ENCODE data around the gene EPN2. TPM values are rescaled to one million over a fixed set of nuclear protein-coding genes. Genes with fewer than 3 reads are reported as not detected.
A peak's percentile ranks its signal among the peaks of the same experiment; 100 is the strongest.

EPN2 gene
- total RNA-seq, 3 donors from 2014 or later (not counting 1 experiment from before 2014, with no cell fraction given), result 2.0 to 13.8 (median 4.9) TPM

- Mint-ChIP-seq H3K27me3 (ENCODE audit: low read depth in 2 of 2) (peaks cover 0 to 3% of the 10 kb centered on the region in 2 donors), H3K27ac (peak overlapping the region; percentile 71 to 80), H3K36me3 (no peaks in the 10 kb centered on the region), H3K4me1 (peaks cover 15 to 46% of the 10 kb centered on the region in 2 donors), H3K9me3 (no peaks in the 10 kb centered on the region), H3K4me3 (peak overlapping the region; percentile 17)
- ATAC-seq (no peak), DNase-seq (no peak)
- Histone ChIP-seq H3K9me3 (ENCODE audit: control insufficient read depth, insufficient read depth, low read length) (no peaks in the 10 kb centered on the region), H3K4me3 (ENCODE audit: low read length) (no peak overlapping the region), H3K36me3 (ENCODE audit: control insufficient read depth, insufficient read depth, low read length) (peaks cover 48% of the 10 kb centered on the region), H3K27me3 (ENCODE audit: control insufficient read depth, insufficient read depth, low read length) (no peaks in the 10 kb centered on the region), H3K4me1 (ENCODE audit: control insufficient read depth, insufficient read depth, low read length) (peaks cover 18% of the 10 kb centered on the region), H3K27ac (ENCODE audit: low read length) (no peak overlapping the region)
- TF ChIP-seq, protein P1, sequence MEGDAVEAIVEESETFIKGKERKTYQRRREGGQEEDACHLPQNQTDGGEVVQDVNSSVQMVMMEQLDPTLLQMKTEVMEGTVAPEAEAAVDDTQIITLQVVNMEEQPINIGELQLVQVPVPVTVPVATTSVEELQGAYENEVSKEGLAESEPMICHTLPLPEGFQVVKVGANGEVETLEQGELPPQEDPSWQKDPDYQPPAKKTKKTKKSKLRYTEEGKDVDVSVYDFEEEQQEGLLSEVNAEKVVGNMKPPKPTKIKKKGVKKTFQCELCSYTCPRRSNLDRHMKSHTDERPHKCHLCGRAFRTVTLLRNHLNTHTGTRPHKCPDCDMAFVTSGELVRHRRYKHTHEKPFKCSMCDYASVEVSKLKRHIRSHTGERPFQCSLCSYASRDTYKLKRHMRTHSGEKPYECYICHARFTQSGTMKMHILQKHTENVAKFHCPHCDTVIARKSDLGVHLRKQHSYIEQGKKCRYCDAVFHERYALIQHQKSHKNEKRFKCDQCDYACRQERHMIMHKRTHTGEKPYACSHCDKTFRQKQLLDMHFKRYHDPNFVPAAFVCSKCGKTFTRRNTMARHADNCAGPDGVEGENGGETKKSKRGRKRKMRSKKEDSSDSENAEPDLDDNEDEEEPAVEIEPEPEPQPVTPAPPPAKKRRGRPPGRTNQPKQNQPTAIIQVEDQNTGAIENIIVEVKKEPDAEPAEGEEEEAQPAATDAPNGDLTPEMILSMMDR (IDR thresholded peaks at IDR 0.05), result no peak
- intact Hi-C loops (cut with micrococcal nuclease), result no loop called here
- 95% methylated on average over 6 of the region's 6 CpGs for WGBS (ENCODE audit: insufficient coverage)
Observed at GRCh38 chr17:19383681-19384470, 146.7 kb downstream of the EPN2 start.

DNA sequence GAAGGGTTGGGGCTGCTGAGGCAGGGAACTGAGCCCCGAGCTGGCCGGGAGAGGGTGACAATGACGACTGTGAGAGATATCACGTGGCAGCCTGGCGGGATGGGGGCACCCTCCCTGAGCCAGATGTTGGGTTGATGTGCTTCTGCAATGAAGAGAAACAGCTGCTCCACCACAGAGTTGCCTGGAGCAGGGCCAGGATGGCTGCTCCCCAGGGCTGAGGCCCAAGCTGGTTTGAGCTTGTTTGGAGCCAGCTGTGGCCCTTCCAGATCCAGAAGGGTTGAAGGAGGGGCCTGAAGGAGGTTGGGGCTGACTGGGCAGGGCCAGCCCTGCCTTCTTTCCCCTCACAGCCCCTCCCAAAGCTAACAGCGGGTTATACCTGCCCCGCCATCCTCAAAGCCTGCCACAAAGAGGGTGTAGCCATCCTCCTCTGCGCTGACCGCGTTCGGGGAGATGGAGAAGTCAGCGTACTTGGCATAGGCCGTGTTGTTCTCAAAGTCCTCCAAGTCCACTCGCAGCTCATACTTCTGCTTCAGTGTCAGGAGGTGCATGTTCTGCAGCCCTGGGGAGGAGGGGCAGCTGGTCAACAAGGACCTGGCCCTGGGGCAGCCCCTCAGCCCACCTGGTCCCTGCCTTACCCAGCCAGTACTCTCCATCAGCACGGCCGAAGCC is 147.7 kb downstream of the EPN2 start:
- peak overlapping the region; percentile 71 to 80 for H3K27ac Mint-ChIP-seq
- no peak overlapping the region for H3K4me3 ChIP-seq (ENCODE audit: low read length)
- DNase-seq, result no peak

DNA sequence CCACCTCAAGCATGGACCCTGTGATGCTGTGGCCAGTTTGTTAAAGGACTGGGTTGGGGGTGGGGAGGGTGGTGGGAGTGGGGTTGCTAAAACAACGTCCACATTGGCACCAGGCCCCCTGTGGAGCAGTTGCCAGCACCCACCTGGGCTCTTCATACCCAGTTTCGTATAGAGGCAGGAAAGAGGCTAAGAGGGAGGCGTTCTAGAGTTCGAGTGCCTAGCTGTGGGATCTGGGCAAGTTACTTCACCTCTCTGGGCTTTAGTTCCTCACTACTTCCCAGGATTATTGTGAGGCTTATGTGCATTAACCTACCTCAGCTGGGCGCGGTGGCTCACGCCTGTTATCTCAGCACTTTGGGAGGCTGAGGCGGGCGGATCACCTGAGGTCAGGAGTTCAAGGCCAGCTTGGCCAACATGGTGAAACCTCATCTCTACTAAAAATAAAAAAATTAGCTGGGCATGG is 148.4 kb downstream of the EPN2 start:
- Mint-ChIP-seq H3K27me3 (ENCODE audit: low read depth in 2 of 2) (peaks cover 0 to 3% of the 10 kb centered on the region in 2 donors), H3K9me3 (no peaks in the 10 kb centered on the region), H3K4me1 (peaks cover 8 to 31% of the 10 kb centered on the region in 2 donors), H3K27ac (no peak overlapping the region), H3K4me3 (no peak overlapping the region), H3K36me3 (no peaks in the 10 kb centered on the region)
- peaks cover 13% of the 10 kb centered on the region for H3K4me1 ChIP-seq (ENCODE audit: control insufficient read depth, insufficient read depth, low read length)
- peaks cover 39% of the 10 kb centered on the region for H3K36me3 ChIP-seq (ENCODE audit: control insufficient read depth, insufficient read depth, low read length)
- 97% methylated on average over 9 of the region's 9 CpGs for WGBS (ENCODE audit: insufficient coverage)
- H3K27me3 ChIP-seq (ENCODE audit: control insufficient read depth, insufficient read depth, low read length), result peaks cover 3% of the 10 kb centered on the region
- TF ChIP-seq, protein P1 (IDR thresholded peaks at IDR 0.05), result no peak
- no peak overlapping the region for H3K4me3 ChIP-seq (ENCODE audit: low read length)
- no peaks in the 10 kb centered on the region for H3K9me3 ChIP-seq (ENCODE audit: control insufficient read depth, insufficient read depth, low read length)
- no peak overlapping the region for H3K27ac ChIP-seq (ENCODE audit: low read length)
- DNase-seq (no peak), ATAC-seq (no peak)
- intact Hi-C loops (cut with micrococcal nuclease), result no loop called here

More for the DNA sequence above, 147.7 kb downstream of the EPN2 start:
- Mint-ChIP-seq H3K36me3 (no peaks in the 10 kb centered on the region), H3K27me3 (ENCODE audit: low read depth in 2 of 2) (peaks cover 0 to 3% of the 10 kb centered on the region in 2 donors), H3K4me3 (peak overlapping the region; percentile 17), H3K9me3 (no peaks in the 10 kb centered on the region), H3K4me1 (peaks cover 8 to 36% of the 10 kb centered on the region in 2 donors)
- Histone ChIP-seq H3K4me1 (ENCODE audit: control insufficient read depth, insufficient read depth, low read length) (peaks cover 13% of the 10 kb centered on the region), H3K36me3 (ENCODE audit: control insufficient read depth, insufficient read depth, low read length) (peaks cover 46% of the 10 kb centered on the region), H3K27ac (ENCODE audit: low read length) (no peak overlapping the region), H3K27me3 (ENCODE audit: control insufficient read depth, insufficient read depth, low read length) (peaks cover 3% of the 10 kb centered on the region), H3K9me3 (ENCODE audit: control insufficient read depth, insufficient read depth, low read length) (no peaks in the 10 kb centered on the region)
- intact Hi-C loops (cut with micrococcal nuclease), result no loop called here
- WGBS (ENCODE audit: insufficient coverage), result 52% methylated on average over 16 of the region's 16 CpGs
- ATAC-seq, result no peak
- TF ChIP-seq, protein P1 (IDR thresholded peaks at IDR 0.05), result no peak

Other genes starting within 250 kb of the EPN2 start
- 1 to 10 TPM; 3.8 to 6.5 (median 4.3) TPM for gene FAM83G, start 232.6 kb upstream of the EPN2 start, total RNA-seq
- 10 to 100 TPM in 1 of 3 donors, 1 to 10 TPM in 2; 5.6 to 11.3 (median 7.1) TPM for gene GRAP, start 190.4 kb upstream of the EPN2 start, total RNA-seq
- 1 to 10 TPM; 2.4 to 6.5 (median 4.3) TPM for gene GRAPL, start 109.8 kb upstream of the EPN2 start, total RNA-seq
- gene B9D1, start 125.4 kb downstream of the EPN2 start, total RNA-seq, result 1 to 10 TPM; 3.1 to 7.5 (median 3.7) TPM
- gene MAPK7, start 141.1 kb downstream of the EPN2 start, total RNA-seq, result 10 to 100 TPM; 39.2 to 63.5 (median 54.1) TPM
- not detected for gene MFAP4, start 149.8 kb downstream of the EPN2 start, total RNA-seq
- 1 to 10 TPM; 1.0 to 5.1 (median 5.0) TPM for gene RNF112, start 173.9 kb downstream of the EPN2 start, total RNA-seq

All from natural killer cell (primary cell).